ENCODE results near the gene MTX1. TPM values are rescaled to one million over a fixed set of nuclear protein-coding genes. Genes with fewer than 3 reads are reported as not detected.
"Not testable (repeated sequence)": the region's sequence is repeated elsewhere in the genome, so short reads cannot be mapped to it uniquely, and the experiment has no call there.

Gene MTX1
- polyA plus RNA-seq, 1 experiment: 72.7 TPM

DNA sequence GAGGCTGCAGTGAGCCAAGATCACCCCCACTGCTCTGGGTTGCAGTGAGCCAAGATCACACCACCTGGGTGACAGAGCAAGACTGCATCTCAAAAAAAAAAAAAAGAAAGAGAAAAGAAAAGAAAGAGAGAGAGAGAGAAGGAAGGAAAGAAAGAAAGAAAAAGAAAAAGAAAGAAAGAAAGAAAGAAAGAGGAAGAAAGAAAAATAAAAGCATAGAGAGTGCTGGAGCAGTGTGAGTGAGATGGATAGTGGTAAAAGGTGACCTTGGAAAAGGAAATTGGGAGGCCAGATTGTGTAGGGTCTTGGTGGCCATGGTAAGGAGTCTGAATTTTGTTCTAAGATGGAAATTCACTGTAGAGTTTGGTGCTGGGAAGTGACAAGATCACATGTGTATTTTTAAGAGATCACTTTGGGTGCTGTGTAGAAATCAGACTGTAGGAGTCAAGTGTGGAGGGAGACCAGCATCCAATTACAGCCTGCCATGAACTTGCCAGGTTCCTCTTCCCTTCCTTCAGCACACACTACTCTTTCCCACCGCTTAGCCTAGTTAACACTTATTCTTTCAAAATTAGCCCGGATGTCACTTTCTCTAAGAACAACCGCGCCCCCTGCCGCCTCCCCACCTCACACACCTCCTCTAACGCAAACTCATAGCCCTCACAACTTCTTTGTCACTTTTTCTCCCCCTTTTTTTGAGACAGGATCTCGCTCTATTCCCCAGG, 17.9 kb downstream of the MTX1 start:
- Histone ChIP-seq H3K36me3 (ENCODE audit: control insufficient read depth, insufficient read depth, low read length) (no peaks in the 10 kb centered on the region), H3K27me3 (ENCODE audit: control insufficient read depth, insufficient read depth, low read length) (no peaks in the 10 kb centered on the region), H3K4me3 (ENCODE audit: low read depth, low read length) (peak overlapping the region; percentile 51)
- no peak for DNase-seq (ENCODE audit: low read depth)
- CTCF ChIA-PET: interaction anchor here (0.8 to 6.8 kb wide), 11 partner anchors 8 to 52 kb away, joined by 3 to 75 read pairs (median 6); partner anchors contain the start of genes MTX1 and THBS3
- TF ChIP-seq, protein P1, sequence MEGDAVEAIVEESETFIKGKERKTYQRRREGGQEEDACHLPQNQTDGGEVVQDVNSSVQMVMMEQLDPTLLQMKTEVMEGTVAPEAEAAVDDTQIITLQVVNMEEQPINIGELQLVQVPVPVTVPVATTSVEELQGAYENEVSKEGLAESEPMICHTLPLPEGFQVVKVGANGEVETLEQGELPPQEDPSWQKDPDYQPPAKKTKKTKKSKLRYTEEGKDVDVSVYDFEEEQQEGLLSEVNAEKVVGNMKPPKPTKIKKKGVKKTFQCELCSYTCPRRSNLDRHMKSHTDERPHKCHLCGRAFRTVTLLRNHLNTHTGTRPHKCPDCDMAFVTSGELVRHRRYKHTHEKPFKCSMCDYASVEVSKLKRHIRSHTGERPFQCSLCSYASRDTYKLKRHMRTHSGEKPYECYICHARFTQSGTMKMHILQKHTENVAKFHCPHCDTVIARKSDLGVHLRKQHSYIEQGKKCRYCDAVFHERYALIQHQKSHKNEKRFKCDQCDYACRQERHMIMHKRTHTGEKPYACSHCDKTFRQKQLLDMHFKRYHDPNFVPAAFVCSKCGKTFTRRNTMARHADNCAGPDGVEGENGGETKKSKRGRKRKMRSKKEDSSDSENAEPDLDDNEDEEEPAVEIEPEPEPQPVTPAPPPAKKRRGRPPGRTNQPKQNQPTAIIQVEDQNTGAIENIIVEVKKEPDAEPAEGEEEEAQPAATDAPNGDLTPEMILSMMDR (IDR thresholded peaks at IDR 0.05; ENCODE audit: insufficient read depth, low read depth, low read length): peak; percentile 60
- POLR2A ChIA-PET: no interaction called here

DNA sequence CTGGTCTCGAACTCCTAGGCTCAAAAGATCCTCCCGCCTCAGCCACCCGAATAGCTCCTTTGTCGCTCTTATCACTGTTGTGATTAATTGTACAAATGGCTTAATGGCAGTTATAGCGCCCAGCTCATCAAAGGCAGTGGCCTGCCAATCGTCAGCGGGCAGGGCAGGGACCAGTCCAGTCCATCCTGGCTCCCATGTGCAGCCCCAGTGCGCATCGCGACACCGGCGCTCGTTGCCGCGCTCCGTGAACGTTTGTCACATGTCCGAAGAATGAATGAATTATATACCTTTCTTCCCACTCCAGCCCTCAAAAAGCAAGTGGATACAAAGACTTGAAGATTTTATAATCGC, 18.4 kb downstream of the MTX1 start:
- H3K4me3 ChIP-seq (ENCODE audit: low read depth, low read length): peak overlapping the region; percentile 51
- TF ChIP-seq, protein P1 (IDR thresholded peaks at IDR 0.05; ENCODE audit: insufficient read depth, low read depth, low read length): no peak
- no peak for DNase-seq (ENCODE audit: low read depth)
- POLR2A ChIA-PET: no interaction called here
- H3K36me3 ChIP-seq (ENCODE audit: control insufficient read depth, insufficient read depth, low read length): no peaks in the 10 kb centered on the region
- CTCF ChIA-PET: interaction anchor here (0.8 to 6.8 kb wide), 11 partner anchors 8 to 54 kb away, joined by 3 to 75 read pairs (median 5); partner anchors contain the start of genes KRTCAP2, MTX1 and THBS3
- H3K27me3 ChIP-seq (ENCODE audit: control insufficient read depth, insufficient read depth, low read length): no peaks in the 10 kb centered on the region

DNA sequence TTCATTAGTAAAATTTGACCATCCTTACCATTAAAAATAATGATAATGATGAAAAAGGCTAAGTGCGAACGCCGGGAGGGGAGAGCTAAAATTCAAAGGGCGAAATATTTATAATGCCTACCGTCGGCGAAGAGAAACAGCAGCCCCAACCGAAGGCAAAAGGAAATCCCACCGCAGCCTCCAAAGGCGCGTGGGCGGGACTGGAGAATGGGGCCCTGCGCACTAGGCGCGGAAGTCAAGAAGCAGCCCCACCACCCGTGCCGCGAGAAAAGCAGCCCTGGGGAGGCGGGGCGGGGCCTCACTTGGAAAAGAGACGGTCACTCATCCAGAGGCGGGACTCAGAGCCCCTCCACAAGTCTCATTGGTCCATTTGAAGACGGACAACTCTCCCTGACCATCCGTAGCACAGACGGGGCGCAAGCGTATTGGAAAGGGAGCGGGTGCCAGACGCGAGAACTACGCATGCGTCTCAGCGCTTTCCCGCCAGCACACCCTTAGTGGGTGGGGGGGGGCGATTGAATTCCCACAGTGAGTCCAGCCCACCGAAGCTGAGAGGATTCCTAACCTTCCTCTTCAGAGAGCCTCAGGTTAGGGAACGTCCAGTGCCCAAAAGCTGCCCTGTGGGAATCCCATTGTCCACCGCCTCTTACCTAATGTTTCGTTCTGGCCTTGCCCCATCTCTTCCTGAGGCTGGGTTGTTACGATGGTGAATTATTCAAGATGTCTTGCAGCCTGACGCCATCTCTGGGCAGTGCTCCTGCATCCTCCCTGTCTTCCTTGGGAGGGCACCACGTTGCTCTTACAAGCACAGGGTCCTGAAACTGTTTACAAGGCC, 19.0 kb downstream of the MTX1 start:
- peak; percentile 95 for DNase-seq (ENCODE audit: low read depth)
- POLR2A ChIA-PET: no interaction called here
- peak overlapping the region; percentile 51 for H3K4me3 ChIP-seq (ENCODE audit: low read depth, low read length)
- CTCF ChIA-PET: interaction anchor here (0.8 to 6.8 kb wide), 11 partner anchors 9 to 54 kb away, joined by 3 to 75 read pairs (median 5); partner anchors contain the start of genes KRTCAP2, MTX1 and THBS3
- H3K27me3 ChIP-seq (ENCODE audit: control insufficient read depth, insufficient read depth, low read length): no peaks in the 10 kb centered on the region
- no peaks in the 10 kb centered on the region for H3K36me3 ChIP-seq (ENCODE audit: control insufficient read depth, insufficient read depth, low read length)
- TF ChIP-seq, protein P1 (IDR thresholded peaks at IDR 0.05; ENCODE audit: insufficient read depth, low read depth, low read length): peak; percentile 21; the same call in 1 of the 2 replicates

DNA sequence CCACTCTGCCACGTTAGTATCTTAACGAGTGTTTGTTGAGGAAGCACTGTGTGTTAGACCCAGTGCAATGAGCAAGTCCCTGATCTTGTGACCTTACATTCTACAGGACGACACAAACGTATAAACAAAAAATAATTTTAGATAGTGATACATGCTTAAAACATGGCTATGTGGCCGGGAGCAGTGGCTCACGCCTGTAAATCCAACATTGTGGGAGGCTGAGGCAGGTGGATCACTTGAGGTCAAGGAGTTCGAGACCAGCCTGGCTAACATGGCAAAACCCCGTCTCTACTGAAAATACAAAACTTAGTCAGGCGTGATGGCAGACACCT, 19.6 kb downstream of the MTX1 start:
- POLR2A ChIA-PET: no interaction called here
- CTCF ChIA-PET: interaction anchor here (1.2 to 6.8 kb wide), 5 partner anchors 9 to 55 kb away, joined by 3 to 75 read pairs (median 6); partner anchors contain the start of genes KRTCAP2, MTX1 and THBS3
- no peaks in the 10 kb centered on the region for H3K36me3 ChIP-seq (ENCODE audit: control insufficient read depth, insufficient read depth, low read length)
- TF ChIP-seq, protein P1 (IDR thresholded peaks at IDR 0.05; ENCODE audit: insufficient read depth, low read depth, low read length): no peak
- H3K27me3 ChIP-seq (ENCODE audit: control insufficient read depth, insufficient read depth, low read length): no peaks in the 10 kb centered on the region
- no peak for DNase-seq (ENCODE audit: low read depth)
- H3K4me3 ChIP-seq (ENCODE audit: low read depth, low read length): peak overlapping the region; percentile 37

DNA sequence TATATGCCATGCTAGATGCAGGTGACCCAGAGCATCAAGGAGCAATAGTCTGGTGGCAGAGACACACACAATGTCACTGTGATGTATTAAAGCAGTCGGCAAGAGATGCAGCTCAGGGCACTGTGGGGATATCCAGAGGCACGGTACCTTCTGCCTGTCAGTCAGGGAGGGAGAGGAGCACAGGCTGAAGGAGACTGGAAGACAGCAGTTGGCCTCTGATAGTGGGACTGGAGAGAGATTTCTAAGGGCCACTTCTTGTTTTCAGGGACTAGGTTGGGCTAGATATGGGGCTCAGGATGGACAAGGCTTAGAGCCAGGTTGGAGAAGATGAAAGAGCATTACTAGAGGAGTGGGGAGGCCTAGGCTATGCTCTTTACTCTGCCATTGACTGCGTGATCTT, 22.8 kb downstream of the MTX1 start:
- POLR2A ChIA-PET; H3K4me3 ChIP-seq (ENCODE audit: low read depth, low read length); H3K36me3 ChIP-seq (ENCODE audit: control insufficient read depth, insufficient read depth, low read length); CTCF ChIA-PET; H3K27me3 ChIP-seq (ENCODE audit: control insufficient read depth, insufficient read depth, low read length); DNase-seq (ENCODE audit: low read depth): not testable (repeated sequence)

DNA sequence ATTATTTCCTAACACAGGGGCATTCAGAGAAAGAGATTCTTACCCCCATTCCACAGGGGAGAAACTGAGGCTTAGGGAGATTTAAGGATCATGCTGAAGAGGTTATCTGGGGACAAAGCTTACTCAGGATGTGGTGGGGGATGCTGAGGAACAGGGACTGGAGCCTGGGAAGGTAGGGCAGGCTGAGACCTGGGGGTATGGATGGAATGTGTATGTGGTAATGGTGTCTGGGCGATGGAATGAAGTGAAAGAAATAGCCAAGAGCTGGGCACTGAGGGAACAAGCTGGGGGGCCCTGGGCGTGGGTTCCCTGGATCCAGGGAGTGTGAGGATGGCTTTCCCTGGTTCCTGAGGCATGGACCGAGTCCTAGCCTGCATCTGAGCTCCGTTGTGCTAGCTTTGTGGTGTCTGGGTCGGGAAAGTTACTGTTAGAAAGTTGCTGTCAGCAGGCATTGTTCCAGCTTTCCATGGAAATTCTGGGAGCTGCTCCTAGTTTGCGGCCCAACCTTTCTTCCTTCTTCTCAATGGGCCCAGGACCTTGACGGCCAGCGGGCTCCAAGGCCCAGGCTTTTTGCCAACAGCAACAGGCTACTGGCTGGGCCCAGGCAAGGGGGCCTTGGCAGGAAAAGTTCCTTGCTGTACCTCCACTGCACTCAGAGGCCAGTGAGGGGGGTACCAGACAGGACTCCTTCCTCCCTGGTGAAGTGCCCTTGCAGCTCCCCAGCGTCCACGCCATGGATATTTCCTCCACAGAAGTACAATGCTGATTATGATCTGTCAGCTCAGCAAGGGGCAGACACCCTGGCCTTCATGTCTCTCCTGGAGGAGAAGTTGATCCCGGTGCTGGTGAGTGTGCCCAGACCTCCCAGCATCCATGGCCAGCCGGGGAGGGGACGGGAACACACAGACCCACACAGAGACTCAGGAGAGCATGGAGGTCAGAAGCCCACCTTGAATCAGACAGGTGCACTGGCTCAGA, 23.8 kb downstream of the MTX1 start:
- H3K4me3 ChIP-seq (ENCODE audit: low read depth, low read length); H3K27me3 ChIP-seq (ENCODE audit: control insufficient read depth, insufficient read depth, low read length); DNase-seq (ENCODE audit: low read depth); H3K36me3 ChIP-seq (ENCODE audit: control insufficient read depth, insufficient read depth, low read length); POLR2A ChIA-PET: not testable (repeated sequence)
- CTCF ChIA-PET: interaction anchor here (1.0 to 1.1 kb wide), 2 partner anchors 25 to 60 kb away, joined by 3 to 6 read pairs; partner anchors contain the start of genes KRTCAP2 and THBS3

DNA sequence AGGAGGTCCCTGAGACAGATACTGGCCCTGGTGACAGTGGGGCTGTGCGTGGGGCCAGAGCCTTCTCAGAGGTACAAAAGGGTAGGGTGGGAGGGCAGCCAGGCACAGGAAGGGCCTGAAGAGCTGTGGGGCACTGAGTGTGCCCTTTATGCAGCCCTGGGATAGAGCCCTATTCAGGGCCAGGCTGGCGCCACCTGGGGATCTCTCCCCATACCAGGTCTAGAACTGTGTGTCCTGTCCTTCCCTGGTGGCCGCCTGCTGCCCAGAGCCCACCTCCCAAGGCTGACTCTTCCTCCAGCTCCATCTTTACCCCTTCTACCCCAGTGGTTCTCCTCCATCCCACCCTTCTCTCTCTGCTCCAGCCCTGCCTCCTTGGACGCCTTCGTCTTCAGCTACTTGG, 25.0 kb downstream of the MTX1 start:
- H3K4me3 ChIP-seq (ENCODE audit: low read depth, low read length); H3K27me3 ChIP-seq (ENCODE audit: control insufficient read depth, insufficient read depth, low read length); H3K36me3 ChIP-seq (ENCODE audit: control insufficient read depth, insufficient read depth, low read length); DNase-seq (ENCODE audit: low read depth); CTCF ChIA-PET; POLR2A ChIA-PET: not testable (repeated sequence)

DNA sequence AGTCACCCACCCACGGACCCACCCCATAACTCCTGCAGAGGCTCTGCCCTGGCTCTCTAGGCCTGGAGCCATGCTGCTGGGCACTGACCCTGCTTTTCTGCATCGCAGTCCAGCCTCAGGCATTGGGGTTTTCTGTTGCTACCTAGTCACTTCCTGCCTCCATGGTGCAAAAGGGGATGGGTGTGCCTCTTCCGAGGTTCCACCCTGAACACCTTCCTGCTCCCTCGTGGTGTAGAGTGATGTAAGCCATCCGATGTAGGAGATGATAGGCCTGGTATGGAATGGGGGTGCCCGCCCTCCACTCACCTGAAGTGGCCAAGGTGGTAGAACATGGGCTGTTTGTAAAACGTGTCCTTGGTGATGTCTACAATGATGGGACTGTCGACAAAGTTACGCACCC, 26.9 kb downstream of the MTX1 start:
- not testable (repeated sequence) for H3K27me3 ChIP-seq (ENCODE audit: control insufficient read depth, insufficient read depth, low read length); H3K4me3 ChIP-seq (ENCODE audit: low read depth, low read length); DNase-seq (ENCODE audit: low read depth); H3K36me3 ChIP-seq (ENCODE audit: control insufficient read depth, insufficient read depth, low read length)
- ChIA-PET CTCF (interaction anchor here (2.4 kb wide), 1 partner anchor 15 kb away, joined by 8 read pairs; no protein-coding TSS in a partner anchor), POLR2A (interaction anchor here (0.7 kb wide), 1 partner anchor 28 kb away, joined by 3 read pairs; the partner anchor contains the start of gene THBS3)
